GM18511 (cell line): ENCODE data around the gene FAM83F.
"Not testable (repeated sequence)": the region's sequence is repeated elsewhere in the genome, so short reads cannot be mapped to it uniquely, and the experiment has no call there.

ENCODE experiments used
- ATAC-seq: cut with Tn5 transposase; IDR thresholded peaks from one replicate; pipeline ENCODE4 v1.9.1; 2021; ENCODE audit warnings: mild to moderate bottlenecking, moderate library complexity; ENCODE audit not compliant: unreplicated experiment

The FAM83F gene

DNA sequence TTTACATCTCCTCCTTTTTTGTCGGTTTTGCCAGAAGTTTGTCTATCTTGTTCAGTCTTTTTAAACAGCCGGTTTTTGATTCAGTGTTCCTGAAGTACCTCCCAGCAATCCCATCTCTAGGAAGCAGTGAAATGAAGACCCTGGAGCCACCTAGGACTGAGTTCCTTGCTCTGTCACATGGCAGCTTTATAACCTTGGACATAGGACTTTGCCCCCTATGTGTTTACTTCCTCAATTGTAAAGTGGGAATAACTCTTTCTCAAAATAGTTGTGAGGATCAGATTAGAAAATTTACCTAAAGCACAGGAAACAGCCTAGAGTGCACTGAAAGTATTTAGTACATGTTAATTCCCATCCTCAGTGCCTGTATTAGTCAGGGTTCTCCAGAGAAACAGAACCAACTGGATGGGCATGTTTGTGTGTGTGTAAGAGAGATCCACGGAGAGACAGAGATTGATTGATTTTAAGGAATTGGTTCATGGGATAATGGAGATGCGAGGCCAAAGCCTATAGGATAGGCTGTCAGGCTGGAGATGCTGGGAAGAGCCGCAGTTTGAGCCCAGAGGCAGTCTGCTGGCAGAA lies 20.0 kb downstream of the FAM83F start:
- no peak for ATAC-seq

GRCh38 chr22:40015358-40015976 lies 20.7 kb downstream of the FAM83F start:
- ATAC-seq: no peak

- ATAC-seq: no peak
Observed at GRCh38 chr22:40018051-40018450, 23.3 kb downstream of the FAM83F start.

- ATAC-seq: no peak
Observed at GRCh38 chr22:40019100-40019499, 24.3 kb downstream of the FAM83F start.

- ATAC-seq: no peak
Observed at GRCh38 chr22:40020956-40021355, 26.2 kb downstream of the FAM83F start.

DNA sequence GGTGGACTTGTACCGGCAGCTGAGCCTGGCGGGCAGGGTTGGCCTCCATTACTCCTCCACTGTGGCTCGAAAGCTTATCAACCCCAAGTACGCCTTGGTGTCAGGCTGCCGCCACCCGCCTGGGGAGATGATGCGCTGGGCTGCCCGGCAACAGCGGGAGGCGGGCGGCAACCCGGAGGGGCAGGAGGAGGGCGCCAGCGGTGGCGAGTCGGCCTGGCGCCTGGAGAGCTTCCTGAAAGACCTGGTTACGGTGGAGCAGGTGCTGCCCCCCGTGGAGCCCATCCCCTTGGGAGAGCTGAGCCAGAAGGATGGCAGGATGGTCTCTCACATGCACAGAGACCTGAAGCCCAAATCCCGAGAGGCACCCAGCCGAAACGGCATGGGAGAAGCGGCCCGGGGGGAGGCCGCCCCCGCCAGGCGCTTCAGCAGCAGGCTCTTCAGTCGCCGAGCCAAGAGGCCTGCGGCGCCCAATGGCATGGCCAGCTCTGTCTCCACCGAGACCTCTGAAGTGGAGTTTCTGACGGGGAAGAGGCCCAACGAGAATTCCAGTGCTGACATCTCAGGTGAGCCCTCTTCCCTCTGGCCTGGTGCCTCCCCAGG lies 26.7 kb downstream of the FAM83F start:
- ATAC-seq: no peak

DNA sequence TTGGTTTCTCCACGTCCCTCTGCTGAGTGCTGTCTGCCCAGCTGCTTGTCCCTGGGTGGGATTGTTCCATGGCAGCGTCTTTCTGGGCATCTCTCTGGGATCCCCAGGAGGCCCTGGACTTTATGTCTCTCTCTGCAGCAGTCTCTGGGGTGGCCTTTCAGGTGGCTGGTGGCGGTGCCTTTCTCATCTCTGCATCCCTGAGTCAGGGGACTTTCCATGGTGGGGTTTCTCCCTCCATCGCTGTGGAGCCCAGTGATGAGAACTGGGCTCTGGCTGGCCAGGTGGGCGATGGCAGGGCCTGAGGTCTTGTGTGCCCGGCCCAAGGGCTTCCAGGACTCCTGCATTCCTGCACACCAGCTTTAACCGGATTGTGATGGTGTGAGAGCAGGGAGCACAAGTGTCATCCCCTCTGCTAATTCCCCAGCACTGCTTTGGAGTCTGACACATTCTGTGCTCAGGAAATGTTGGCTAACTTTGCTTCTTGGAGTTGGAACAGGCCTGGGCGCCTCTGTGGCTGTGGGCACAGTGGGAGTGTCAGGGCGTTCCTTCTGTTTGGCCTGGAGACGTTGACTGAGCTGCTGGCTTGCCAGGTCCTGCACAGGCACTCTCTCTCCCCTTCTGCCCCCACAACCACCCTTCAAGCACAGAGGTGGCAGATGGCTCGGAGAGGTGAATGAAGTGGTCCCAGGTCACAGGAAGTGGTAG lies 27.9 kb downstream of the FAM83F start:
- ATAC-seq: no peak

DNA sequence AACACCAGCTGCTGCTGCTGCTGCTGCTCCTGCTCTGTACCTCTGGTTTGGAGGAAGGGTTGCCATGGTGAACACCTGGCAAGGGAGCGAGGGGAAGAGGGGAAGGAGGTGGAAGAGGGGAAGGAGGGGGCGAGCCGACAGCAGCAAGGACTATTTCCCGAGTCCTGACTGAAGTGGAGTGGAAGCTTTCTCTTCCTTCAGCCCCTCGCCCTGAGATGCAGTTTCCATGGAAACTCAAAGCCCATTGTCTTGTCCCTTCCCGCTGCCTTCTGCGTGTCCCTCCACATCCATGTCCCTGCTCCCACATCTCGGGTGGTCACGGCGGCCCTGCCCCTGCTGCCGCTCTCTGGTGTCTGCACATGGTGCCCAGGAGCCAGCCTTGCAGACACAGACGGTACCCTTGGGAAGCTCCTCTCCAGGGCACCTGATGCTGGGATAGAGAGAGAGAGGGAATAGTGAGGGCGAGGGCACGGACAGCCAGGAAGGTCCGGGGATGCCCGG lies 28.6 kb downstream of the FAM83F start:
- ATAC-seq: no peak

DNA sequence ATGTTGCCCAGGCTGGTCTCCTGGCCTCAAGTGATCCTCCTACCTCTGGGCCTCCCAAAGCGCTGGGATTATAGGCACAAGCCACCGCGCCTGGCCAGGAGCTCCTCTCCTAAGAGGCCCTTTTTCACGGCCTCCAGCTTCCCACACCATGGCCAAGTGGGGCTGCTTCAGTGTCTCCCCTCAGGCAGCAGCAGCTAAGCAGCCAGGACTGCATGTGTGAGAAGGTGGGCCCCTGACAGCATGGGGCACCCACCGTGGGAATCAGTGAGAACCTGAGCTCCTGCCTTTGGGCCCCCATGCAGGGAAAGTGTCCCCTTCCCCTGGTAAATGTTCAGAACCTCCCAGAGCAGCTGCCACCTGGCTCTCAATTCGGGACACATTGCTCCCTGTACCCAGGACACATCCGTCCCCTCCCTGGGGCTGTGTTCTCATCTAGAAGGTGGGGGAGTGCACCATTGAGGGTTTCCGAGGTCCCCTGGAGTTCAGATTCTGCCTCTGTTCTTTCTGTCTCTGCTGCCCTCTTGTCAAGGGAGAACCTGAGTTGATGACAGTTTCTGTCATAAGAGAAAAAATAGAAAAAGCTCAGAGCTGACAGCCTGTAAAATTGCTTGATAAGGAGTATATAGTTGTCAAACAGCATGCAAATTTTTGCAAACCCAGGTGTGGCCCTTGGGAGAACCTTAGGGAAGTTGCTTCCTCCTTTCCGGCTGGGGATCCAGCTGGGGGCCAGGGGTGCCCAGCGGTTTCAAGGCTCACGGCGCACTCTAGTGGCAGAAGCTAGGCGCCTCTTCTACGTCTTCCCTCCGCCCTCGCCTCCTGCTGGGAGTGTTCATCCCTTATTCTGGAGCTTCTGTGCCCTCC lies 29.7 kb downstream of the FAM83F start:
- ATAC-seq: no peak

- ATAC-seq: not testable (repeated sequence)
Observed at GRCh38 chr22:40025062-40025379, 30.3 kb downstream of the FAM83F start.

- no peak for ATAC-seq
Observed at GRCh38 chr22:40025856-40026255, 31.1 kb downstream of the FAM83F start.

GRCh38 chr22:40026641-40027040 lies 31.9 kb downstream of the FAM83F start:
- no peak for ATAC-seq

DNA sequence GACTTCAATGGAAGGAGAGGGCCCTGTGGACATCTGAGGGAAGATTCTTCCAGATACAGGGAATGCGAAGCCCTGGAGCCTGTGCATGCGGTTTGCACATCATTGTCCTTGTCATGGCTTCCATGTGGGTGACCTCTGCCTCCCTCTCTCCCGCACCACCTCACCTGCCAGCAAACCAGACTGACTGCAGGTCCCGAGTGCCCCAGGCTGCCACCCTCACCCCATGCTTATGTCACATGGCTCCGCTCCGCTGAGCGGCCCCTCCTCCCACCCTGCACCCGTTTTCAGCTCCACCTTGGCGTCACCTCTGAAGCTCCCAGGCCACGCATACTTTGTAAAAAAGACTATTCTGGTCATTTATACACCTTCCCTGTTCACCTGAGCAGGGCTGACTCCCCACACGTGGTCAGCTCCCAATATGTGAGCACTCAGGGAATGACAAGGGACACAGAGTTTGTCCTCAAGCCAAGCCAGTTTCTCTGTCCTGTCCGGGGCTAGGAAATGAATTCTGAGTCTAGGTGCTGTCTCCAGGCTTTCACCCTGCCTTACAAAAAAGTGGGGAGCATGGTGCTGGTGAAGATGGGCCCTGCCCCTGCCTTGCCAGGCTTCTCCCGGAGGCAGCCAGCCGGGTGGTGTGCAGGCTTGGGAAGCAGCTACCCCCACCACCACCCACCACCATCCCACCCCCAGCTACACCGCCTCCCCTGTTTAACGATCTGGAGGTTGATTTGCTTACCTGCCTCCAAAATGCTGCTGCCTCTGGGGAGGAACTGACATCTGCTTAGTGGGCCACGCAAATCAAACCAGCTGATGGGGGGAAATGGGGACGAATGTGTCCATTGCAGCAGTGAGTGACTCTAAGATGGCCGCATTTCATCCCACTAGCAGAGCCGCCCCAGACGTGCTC lies 32.7 kb downstream of the FAM83F start:
- ATAC-seq: no peak

DNA sequence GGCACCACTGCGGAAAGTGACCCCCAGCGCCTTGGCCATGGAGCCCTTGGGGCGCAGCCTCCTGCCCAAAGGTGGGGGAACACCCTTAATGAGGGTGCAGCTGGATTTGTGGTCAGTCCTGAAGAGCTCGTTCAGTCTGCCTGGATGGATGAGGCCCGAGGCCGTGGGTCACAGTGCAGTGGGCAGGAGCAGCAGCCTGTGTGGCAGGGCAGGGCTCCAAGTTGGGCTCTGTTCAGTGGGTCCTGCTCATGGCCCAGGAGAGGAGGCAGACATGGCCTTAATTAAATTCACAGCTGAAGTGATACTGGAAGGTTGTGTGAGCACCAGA lies 33.3 kb downstream of the FAM83F start:
- ATAC-seq: no peak

DNA sequence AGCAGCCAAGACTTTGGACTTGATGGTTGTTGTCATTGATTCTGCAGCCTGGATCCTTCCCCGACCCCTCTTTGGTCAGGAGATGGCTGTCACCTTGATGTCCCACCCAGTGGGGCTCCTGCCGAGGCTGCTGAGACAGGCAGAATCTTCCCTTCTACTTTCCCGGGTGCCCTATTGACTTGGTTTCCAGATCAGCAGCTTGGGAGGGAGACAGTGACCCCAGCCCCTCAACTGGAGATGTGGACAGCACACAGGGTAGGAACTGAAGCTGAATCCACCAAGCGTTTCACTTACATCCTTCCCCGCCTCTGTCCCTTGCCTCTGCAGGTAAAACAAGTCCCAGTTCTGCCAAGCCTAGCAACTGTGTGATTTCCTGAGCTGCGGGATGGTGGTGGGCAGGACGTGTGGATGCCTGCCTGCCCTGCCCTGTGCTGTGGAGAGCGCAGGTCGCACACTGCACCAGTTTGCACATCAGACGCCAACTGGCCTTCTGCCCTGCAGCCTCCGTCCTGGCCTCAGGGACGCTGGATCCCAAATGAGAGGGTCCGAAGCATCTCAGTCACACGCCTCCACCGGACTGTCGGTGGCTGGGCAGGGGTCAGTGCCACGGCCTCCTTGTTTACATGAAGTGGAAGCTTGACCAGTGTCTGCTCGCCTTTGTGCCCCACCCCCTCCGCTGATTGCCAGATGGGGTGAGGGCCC lies 34.6 kb downstream of the FAM83F start:
- ATAC-seq: no peak

GRCh38 chr22:40030026-40030757 lies 35.4 kb downstream of the FAM83F start:
- no peak for ATAC-seq

DNA sequence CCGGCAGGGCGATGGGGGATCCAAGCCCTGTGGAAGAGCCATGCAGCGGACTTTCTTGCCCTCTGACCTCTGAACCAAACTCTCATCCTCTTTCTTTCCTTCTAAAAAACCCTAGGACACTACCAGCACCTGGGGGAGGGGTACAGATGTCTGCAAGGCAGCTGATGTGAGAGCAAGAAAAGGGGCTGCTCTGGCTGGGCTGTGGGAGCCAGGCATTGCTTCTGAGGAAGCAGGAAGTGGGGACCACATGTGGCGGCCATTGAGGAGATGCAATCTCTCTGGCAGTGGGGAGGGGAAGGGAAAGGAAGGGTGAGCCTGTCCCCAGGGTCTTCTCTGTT lies 36.0 kb downstream of the FAM83F start:
- ATAC-seq: no peak

DNA sequence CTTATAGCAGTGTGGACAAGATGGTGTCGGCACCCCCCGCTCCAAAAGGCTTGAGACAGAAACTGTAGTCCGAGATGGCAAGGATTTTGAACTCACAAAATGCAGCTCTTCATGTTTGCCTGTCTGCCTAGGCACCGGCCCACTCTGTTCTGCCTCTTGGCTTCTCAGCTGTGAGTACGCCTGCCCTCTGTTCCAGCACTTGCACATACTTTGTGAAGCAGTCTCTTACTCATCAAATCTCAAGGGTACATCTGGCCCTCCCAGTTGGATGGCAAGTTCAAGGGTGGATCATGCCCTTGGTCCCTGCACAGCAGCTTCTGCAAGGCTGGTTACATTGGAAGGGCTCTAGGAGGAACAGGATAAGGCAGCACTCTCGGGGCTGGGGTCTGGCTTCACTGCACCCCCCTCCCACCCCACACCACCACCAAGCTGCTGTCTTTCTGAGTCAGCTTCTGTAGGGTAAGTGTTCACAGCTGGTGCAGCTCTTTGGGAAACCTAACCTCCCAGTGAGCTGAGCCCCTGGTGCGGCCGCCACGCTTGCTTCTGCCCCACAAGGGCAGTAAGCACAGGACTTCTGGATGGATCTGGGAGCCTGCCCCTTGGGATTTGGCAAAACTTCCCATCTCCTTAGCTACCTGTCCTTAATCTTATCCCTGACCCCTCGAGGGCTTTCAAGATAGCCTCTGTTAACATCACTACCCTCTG lies 37.2 kb downstream of the FAM83F start:
- no peak for ATAC-seq
